GM18498 (cell line): ENCODE data around the gene MGAT5.
"Not testable (repeated sequence)": the region's sequence is repeated elsewhere in the genome, so short reads cannot be mapped to it uniquely, and the experiment has no call there.

ENCODE experiments used
- ATAC-seq: cut with Tn5 transposase; IDR thresholded peaks from one replicate; pipeline ENCODE4 v1.9.1; 2021; ENCODE audit warnings: mild to moderate bottlenecking, moderate library complexity; ENCODE audit not compliant: unreplicated experiment

The MGAT5 gene

DNA sequence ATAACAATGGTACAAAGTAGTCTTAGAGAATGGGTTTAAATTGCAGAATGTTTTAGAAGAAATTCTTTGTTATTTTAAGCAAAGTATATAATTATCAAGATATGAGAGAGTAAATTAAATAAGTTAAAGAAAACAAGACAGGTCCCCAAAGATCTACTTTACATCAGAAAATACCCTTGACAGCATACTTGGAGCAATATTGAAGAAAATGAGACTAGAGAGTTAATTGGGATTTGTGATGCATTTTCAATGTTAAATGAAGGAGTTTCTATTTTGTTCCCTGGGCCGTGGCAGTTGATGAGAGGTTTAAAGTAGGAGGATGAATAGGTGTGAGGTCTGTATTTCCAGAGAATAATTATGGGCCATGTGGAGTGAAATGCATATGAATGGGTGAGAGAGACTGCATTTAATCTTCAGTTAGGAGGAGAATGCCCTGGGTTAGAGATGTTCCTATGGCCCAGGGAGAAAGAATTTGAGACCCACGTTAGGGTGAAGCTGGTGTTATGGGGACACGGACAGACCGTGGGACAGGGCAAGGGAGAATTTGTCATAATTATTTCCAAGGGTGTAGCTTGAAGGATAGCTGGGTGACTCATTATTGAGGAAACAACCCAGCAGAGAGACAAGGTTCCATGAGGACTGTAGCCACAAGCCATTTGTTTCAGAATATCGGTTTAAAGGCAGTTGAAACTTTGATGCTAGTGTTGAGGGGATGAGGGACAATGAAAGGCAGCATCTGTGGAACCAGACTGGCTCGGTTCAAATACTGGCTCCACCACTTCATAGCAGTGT, 22.7 kb downstream of the MGAT5 start:
- no peak for ATAC-seq

DNA sequence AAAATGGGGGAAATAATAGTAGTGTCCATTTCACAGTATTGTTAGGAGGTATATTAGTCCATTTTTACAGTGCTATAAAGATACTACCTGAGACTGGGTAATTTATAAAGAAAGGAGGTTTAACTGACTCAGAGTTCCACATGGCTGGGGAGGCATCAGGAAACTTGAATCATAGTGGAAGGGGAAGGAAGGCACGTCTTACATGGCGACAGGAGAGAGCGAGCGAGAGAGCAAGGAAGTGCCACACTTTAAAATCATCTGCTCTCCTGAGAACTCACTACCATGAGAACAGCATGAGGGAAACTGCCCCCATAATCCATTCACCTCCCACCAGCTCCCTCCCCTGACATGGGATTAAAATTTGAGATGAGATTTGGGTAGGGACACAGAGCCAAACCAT, 23.4 kb downstream of the MGAT5 start:
- ATAC-seq = no peak

DNA sequence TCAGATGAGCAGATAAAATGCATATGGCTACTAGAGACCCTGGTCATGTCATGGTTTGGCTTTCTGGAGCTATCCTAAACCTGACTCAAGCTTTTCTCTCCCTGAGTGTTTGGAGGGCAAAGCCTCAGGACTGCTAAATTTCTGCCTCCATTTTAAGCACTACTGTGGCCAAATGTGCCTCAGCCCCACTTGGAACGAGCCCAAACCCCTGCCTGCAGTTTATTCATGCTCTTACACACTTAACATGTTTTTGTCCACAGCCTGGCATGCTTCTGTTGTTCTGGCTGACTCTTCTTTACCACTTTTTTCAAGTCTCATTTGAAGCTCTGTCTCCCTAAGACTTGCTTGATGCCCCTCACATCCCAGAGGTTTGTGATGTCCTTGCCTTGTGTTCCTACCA, 24.7 kb downstream of the MGAT5 start:
- ATAC-seq = no peak

DNA sequence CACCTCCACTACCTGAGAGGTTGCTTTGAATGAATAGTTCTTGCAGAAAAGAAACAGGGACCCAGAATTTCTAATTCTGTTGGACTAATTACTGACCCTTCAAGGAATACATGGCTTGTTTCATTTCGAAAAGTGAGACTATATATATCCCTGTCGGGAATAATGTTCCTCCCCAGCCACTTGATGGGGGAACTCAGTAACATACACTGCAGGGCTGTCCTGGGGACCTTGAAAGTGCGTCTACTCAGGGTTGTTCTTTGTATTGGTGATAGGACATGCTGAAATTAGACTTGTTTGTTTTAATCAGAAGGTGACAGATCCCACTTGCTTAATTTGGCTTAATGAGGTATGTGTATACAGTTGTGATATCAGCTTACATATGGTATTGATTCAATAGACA, 25.5 kb downstream of the MGAT5 start:
- ATAC-seq = no peak

DNA sequence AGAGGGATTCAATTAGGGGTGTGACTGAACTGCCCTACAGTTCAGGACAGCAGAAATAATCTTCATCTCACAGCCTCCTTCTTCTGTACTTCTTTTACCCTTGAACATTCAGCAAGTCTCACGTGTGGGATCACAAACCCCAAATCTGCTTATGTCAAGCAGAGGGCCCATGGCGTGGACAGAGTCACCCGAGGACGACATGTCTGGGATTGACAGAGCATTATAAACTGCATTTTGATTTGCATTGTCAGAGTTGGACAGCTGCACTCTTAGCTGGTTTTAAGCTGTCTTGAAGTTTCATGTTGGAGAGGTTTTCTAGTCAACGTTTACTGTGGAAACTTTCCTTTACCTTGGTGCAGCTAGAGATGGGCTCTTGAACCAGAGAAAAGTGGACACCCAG, 26.4 kb downstream of the MGAT5 start:
- ATAC-seq = no peak

DNA sequence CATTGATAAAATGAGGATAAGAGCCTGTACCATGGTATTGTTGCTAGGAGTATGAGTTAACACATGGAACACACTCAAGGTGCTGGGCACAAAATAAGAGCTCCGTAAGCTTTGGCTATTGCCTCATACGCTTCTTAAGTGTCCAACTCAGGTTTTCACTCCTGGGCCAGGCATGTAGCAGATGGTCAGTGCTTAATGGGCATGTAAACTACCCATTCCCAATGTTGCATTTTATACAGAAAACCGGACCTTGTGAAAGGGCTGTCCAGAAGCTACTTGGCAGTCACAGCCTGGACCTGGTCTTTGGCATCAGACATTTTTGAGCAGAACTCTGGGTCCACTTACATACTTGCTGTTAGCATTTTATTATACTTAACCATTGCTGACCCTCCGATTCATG, 26.9 kb downstream of the MGAT5 start:
- ATAC-seq = no peak

GRCh38 chr2:134281815-134282419, 28.0 kb downstream of the MGAT5 start:
- ATAC-seq = no peak

DNA sequence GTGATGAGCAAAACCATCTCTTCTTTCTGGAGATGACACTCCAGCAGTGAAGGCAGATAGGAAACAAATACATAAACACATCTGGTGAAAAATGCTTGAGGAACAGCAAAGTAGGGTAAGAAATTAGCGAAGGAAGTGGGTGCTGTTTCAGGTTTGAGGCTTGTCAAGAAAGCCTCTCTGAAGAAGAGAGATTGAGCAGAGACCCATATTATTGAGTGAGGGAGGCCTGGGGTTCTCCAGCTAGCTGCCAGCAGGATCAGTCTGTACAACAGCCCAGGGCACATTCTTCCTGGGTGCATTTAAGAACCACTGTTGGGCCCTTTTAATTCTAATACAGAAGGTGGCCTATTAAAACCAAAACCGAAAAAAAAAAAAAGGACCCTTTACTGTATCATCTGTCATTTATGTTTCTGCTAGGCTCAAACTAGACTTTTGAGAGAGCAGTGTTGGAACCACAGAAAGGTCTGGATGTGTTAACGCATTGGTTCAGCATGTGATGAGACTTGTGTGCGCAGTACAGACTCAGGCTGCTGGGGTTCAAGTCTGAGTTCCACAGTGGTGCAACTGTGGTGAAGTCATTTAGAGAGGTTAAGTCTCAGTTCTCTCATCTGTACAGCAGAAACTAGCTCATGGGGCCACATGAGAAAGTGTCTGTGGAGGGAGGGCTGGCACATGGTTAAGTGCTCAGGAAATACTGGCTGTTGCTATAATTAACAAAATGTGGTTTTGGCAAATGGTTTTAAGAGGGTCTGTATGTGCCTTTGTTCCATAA, 28.9 kb downstream of the MGAT5 start:
- ATAC-seq = peak; percentile 90

DNA sequence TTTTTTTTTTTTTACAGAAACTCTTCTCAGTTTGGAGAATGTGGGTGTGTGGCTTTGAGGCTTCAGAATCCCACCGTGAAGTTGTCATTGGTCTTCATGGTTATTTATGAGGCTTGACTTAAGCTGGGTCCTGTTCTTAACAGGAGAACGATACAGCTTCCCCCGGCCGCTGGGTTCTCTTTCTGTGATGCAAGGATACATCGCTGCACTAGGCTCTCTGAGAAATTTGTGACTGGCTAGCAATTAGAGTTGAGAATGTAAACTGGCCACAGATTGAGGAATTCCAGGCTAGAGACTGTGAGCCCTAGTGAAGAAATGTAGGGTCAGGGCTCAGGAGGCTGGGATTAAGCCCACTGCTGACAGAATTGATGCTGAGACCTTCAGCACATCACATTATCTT, 29.8 kb downstream of the MGAT5 start:
- no peak for ATAC-seq

DNA sequence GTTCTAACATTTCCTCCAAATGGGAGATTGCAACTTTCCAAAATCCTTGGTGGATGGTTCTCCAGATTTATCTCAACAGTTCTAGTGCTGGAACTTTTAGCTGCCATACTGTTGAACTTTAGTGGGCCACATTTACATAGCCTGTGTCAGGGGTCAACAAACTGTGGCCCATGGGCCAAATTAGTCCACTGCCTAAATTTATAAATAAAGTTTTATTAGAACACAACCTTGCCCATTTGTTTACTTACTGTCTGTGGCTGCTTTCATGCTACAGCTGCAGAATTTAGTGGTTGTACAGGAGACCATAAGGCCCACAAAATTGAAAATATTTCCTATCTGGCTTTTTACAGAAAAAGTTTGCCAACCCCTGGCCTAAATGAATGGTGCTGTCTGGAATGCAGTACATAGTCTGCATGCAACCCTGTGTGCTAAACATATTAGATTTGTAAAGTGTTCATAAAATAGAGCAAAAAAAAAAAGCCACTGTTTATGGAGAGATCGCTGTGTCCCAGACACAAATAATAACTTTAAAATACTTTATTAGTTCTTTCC, 30.3 kb downstream of the MGAT5 start:
- ATAC-seq = no peak

GRCh38 chr2:134287323-134287722, 33.5 kb downstream of the MGAT5 start:
- peak; percentile 54 for ATAC-seq

GRCh38 chr2:134288814-134289213, 34.9 kb downstream of the MGAT5 start:
- no peak for ATAC-seq

- ATAC-seq = no peak
Measured at GRCh38 chr2:134289225-134289624, 35.4 kb downstream of the MGAT5 start.

DNA sequence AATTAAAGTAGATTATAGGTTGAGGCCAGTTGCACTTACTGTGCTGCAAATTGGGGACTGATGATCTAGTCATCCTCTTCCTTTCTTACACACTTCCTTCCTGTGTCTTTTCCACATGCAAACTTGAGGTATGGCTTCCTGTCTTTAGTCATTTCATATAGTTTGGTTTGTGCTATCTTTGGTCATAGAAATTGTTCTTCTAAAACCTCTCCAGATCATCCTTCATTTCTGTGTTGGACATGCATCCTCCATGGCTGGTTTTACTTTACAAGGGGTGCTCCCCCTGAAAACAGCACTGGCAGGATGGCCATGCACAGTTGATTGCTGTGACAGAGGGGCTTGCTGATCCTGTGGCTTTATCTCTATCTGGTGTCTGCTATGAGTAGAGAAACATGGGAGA, 36.5 kb downstream of the MGAT5 start:
- peak; percentile 37 for ATAC-seq

- no peak for ATAC-seq
Measured at GRCh38 chr2:134292514-134292913, 38.6 kb downstream of the MGAT5 start.

DNA sequence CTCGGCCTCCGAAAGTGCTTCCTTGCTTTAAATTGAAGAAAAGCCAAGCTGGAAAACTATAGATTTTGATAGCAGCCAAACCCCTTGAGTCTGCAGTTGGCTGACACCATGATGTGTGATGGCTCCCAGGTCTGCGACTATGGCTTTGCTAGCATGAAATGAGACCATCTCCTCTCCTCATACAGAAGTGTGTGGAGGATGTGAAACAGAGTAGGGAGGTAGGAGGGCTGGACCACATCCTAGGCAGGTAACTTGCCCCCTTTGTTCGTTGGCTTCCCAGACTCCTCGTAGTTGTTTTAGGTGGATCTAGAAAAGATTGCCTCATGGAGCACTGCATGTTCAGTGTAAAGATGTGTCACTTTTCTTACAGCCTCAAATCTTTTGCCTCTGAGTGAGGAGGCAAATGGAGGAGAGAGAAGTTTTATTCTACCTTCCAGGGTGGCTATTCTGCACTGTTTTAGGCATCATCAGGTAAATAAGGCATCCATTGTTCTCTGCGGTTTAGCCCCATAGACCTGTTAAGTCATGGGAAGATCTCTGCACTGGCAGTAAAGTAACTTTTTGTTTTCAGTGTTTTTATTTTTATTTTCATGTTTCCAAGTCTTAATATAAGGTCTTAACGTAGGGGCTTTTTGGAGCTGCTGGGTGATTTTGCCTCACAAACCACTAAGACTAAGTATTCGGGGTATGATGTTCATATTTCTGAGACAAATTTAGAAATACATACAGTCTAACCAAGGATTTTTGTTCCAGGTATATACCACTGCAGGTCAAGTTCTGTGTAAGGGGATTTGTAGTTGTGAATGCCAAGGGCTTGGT, 40.1 kb downstream of the MGAT5 start:
- no peak for ATAC-seq

GRCh38 chr2:134294598-134294997, 40.7 kb downstream of the MGAT5 start:
- not testable (repeated sequence) for ATAC-seq

DNA sequence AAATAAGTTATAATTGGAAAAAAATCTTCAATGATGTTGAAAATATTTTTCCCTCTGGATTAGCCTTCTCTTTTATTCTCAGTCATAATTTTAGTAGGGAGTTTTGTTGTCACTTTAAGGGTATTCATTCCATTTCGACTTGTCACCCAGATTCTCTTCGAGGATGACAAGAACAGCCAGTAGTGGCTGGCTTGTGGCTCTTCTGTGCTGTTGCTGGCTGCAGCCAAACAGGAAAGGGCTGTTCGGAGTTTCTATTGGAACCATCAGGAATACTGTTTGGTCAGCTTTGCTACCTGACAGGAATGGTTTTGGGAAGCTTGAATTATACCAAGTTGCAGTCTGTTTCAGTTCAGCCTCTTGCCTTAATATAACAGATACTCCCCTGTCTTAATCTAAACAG, 41.6 kb downstream of the MGAT5 start:
- no peak for ATAC-seq

- no peak for ATAC-seq
Measured at GRCh38 chr2:134296301-134296700, 42.4 kb downstream of the MGAT5 start.

- no peak for ATAC-seq
Measured at GRCh38 chr2:134299334-134299733, 45.5 kb downstream of the MGAT5 start.

DNA sequence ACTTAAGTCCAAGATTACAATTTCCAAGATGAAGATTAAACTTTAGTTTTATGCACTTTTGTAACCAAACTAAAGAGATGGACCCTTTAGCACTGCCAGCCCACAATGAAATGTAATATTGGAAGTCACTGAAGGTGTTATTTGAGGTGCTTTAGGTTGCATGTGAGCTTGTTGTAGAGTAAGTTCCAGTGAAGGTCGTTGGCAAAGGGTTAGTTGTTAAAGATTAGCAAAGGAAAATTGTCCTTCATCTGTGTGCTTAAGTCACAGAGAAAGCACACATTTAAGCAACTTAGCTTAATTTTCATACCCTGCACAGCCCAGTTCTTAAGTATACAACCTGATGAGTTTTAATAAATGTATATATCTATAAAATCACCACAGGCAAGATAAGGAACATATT, 46.7 kb downstream of the MGAT5 start:
- ATAC-seq = no peak
